Prostate gland (tissue), 2 donors: Measurements from ENCODE around the gene MARCHF5.

Experiments used
- CTCF ChIP-seq, 4 experiments: fragments of 200-600 bp in 2 of 4; fragments of 450-650 bp in 2 of 4; sonication (generic) in 2 of 4; IDR thresholded peaks; 1 replicate in 3 of 4; 2 replicates in 1 of 4; pipeline ENCODE4 v1.5.1; 2016 to 2019; ENCODE audit warnings: antibody characterized with exemption in 4 of 4, mild to moderate bottlenecking in 2 of 4, moderate library complexity in 2 of 4
- POLR2A ChIP-seq: fragments of 450-650 bp; IDR thresholded peaks from one replicate; pipeline ENCODE4 v1.6.1; 2016; ENCODE audit warnings: antibody characterized with exemption, mild to moderate bottlenecking

DNA sequence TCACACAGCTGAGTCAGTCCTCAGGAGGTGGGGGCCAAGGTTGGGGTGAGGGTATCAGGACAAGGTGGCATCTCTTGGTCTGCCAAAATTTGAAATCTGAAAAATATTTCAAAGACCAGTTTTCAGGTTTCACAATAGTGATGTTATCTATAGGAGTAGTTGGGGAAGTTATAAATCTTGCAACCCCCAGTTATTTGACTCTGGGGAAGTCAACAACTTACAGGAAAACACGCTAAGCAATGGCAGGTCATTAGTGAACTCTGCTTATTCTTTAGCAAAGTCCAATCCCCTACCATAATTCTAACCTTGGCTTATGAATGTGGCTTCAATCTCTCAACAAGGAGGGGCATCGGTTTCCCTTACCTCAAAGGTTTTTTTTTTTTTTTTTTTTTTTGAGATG, 94.9 kb downstream of the MARCHF5 start:
- TF ChIP-seq POLR2A (no peak), CTCF (IDR thresholded peaks at IDR 0.05) (no peak)
